MCF 10A (cell line): Measurements from ENCODE around the gene CHST15. TPM values are rescaled to one million over a fixed set of nuclear protein-coding genes. Genes with fewer than 3 reads are reported as not detected.

Experiments
- BruUV-seq: library from RNA; stranded (reverse); fragments of 400-500 nt; replicated peaks from 2 replicates; lab custom pipeline; 2021; lab: Mats Ljungman, UMichigan
- CTCF ChIA-PET: fragments of 300-600 bp; sonication (Branson Sonifier 250); formaldehyde crosslinking; extraction: SDS; loops from one replicate; lab custom pipeline; 2021; ENCODE audit warnings: antibody characterized with exemption, inconsistent platforms; lab: Yijun Ruan, JAX
- POLR2A ChIA-PET: fragments of 300-600, 350-650 bp; sonication (Branson Sonifier 250); formaldehyde crosslinking; extraction: SDS; loops from one replicate; lab custom pipeline; 2020; ENCODE audit warnings: antibody characterized with exemption, inconsistent platforms; lab: Yijun Ruan, JAX
- DNase-seq: peaks from one replicate; pipeline ENCODE4 v3.0.0-alpha.2; 2018; ENCODE audit not compliant: unreplicated experiment
- H3K27ac Mint-ChIP-seq: one replicate; pipeline ENCODE4 v1.8.0; 2022; ENCODE audit warnings: mild to moderate bottlenecking, low read depth, mixed read lengths; ENCODE audit not compliant: unreplicated experiment
- H3K27me3 Mint-ChIP-seq: one replicate; pipeline ENCODE4 v1.8.0; 2022; ENCODE audit warnings: mixed read lengths; ENCODE audit not compliant: insufficient read depth, unreplicated experiment
- H3K36me3 Mint-ChIP-seq: one replicate; pipeline ENCODE4 v1.8.0; 2022; ENCODE audit warnings: mild to moderate bottlenecking, moderate library complexity, mixed read lengths; ENCODE audit not compliant: insufficient read depth, unreplicated experiment
- H3K4me1 Mint-ChIP-seq: one replicate; pipeline ENCODE4 v1.8.0; 2022; ENCODE audit warnings: mixed read lengths; ENCODE audit not compliant: insufficient read depth, unreplicated experiment
- H3K4me3 Mint-ChIP-seq: one replicate; pipeline ENCODE4 v1.8.0; 2022; ENCODE audit warnings: mild to moderate bottlenecking, moderate library complexity, mixed read lengths; ENCODE audit not compliant: unreplicated experiment
- H3K9me3 Mint-ChIP-seq: one replicate; pipeline ENCODE4 v1.8.0; 2022; ENCODE audit warnings: mixed read lengths; ENCODE audit not compliant: unreplicated experiment
- intact Hi-C: fragments of 100-400 bp; cut with micrococcal nuclease; formaldehyde crosslinking; loops from 2 replicates; pipeline ENCODE4 v1.14.1; 2022
- total RNA-seq: library from RNA; stranded (reverse); gene quantifications from 2 replicates; pipeline ENCODE4 v1.2.3, GENCODE V29; 2022
- TF ChIP-seq, protein P1 (sequence below): fragments of 200-600 bp; IDR thresholded peaks from one replicate; pipeline ENCODE4 v1.8.0; 2022; ENCODE audit warnings: antibody characterized with exemption, mild to moderate bottlenecking; ENCODE audit not compliant: unreplicated experiment

The CHST15 gene
- total RNA-seq, 1 experiment from 2014 or later = 32.8 TPM

DNA sequence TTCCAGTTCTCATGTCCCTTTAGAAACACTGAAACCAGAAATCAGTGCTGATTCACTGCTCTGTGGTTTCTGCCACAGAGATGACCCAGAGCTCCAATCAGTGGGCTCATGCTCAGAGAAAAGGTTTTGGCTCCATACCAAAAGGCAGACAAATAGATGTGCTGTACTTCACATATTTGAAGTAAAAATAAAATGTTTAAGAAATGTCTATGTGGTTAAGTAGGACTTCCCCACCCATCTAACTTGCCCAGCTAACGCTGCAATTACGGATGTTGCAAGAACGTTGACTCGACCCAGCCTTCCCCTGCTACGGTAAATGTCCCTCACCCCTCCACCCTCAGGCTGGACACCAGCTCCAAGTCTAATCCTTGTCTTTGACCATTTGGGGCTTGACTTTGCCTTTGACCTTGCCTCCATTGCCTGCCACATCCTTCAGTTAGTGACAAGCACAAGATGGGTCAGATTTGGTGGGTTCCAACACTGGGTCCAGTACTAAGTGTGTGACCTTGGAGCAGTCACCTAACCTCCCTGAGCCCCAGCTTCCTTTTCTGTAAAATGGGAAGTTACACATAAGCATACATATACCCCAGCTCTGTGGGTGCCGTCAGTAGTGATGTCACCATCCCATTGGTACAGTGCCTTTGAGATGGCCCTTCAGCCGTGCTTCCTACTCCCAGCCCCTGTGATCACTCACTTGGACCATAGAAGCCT, 95.8 kb downstream of the CHST15 start:
- ChIA-PET POLR2A (interaction anchor here (0.6 to 4.7 kb wide), 13 partner anchors 46 to 1878 kb away, joined by 3 to 52 read pairs (median 8); partner anchors contain the start of gene CHST15), CTCF (interaction anchor here (0.7 to 8.2 kb wide), 8 partner anchors 81 to 410 kb away, joined by 3 to 306 read pairs (median 16); partner anchors contain the start of gene CHST15)
- H3K27me3 Mint-ChIP-seq = peaks cover 14% of the 10 kb centered on the region
- intact Hi-C loops = loop anchor here (1.0 to 10.0 kb wide), 3 partner anchors 96 to 537 kb away; partner anchors contain the start of gene CHST15
- BruUV-seq = no TSS peak
- H3K36me3 Mint-ChIP-seq = peaks cover 19% of the 10 kb centered on the region
- peak overlapping the region; percentile 50 for H3K4me3 Mint-ChIP-seq
- peak overlapping the region; percentile 75 for H3K27ac Mint-ChIP-seq
- DNase-seq = peak; percentile 95
- TF ChIP-seq, protein P1, sequence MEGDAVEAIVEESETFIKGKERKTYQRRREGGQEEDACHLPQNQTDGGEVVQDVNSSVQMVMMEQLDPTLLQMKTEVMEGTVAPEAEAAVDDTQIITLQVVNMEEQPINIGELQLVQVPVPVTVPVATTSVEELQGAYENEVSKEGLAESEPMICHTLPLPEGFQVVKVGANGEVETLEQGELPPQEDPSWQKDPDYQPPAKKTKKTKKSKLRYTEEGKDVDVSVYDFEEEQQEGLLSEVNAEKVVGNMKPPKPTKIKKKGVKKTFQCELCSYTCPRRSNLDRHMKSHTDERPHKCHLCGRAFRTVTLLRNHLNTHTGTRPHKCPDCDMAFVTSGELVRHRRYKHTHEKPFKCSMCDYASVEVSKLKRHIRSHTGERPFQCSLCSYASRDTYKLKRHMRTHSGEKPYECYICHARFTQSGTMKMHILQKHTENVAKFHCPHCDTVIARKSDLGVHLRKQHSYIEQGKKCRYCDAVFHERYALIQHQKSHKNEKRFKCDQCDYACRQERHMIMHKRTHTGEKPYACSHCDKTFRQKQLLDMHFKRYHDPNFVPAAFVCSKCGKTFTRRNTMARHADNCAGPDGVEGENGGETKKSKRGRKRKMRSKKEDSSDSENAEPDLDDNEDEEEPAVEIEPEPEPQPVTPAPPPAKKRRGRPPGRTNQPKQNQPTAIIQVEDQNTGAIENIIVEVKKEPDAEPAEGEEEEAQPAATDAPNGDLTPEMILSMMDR = no peak
- H3K9me3 Mint-ChIP-seq = no peaks in the 10 kb centered on the region
- H3K4me1 Mint-ChIP-seq = peaks cover 65% of the 10 kb centered on the region

DNA sequence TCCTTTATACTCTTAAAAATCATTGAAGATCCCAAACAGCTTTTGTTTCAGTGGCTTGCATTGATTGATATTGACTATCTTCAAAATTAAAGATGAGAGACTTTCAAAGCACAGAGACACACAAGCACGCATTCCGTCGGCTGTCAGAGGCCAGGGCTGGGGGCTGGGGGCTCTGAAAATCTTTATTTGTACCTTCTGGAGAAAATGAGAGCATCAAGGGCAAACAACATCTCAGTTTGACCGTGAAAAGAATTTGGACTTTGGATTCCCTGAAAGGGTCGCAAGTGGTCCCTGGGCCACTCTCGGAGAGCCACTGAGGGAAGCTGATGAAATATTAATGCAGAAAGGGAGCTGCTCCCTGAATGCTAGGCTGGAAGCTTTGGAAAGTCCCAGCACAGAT, 96.4 kb downstream of the CHST15 start:
- ChIA-PET POLR2A (interaction anchor here (0.6 to 4.7 kb wide), 13 partner anchors 46 to 1878 kb away, joined by 3 to 52 read pairs (median 8); partner anchors contain the start of gene CHST15), CTCF (interaction anchor here (0.6 to 8.2 kb wide), 16 partner anchors 36 to 529 kb away, joined by 3 to 306 read pairs (median 4); partner anchors contain the start of gene CHST15)
- Mint-ChIP-seq H3K9me3 (no peaks in the 10 kb centered on the region), H3K36me3 (peaks cover 19% of the 10 kb centered on the region), H3K27me3 (peaks cover 14% of the 10 kb centered on the region), H3K4me1 (peaks cover 65% of the 10 kb centered on the region), H3K4me3 (peak overlapping the region; percentile 50), H3K27ac (peak overlapping the region; percentile 75)
- TF ChIP-seq, protein P1 = no peak
- no peak for DNase-seq
- no TSS peak for BruUV-seq
- intact Hi-C loops = loop anchor here (1.0 to 10.0 kb wide), 3 partner anchors 96 to 538 kb away; partner anchors contain the start of gene CHST15

DNA sequence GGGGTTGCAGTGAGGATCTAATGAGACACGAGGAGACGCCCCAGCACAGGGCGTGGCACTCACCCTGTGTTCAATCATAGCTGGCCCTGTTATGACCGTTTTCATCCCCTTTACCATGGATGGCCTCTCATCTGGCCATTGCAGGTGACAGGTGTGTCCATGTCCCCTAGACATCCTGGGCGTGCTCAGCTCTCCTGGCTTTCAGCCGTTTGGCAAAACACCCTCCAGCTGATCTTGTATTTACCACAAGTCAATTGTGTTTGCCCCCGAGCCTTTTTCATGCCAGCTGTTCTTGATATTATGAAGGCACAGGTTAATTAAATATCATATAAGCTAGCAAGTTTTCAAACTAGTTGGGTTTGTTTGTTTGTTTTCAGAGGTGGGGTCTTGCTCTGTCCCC, 97.1 kb downstream of the CHST15 start:
- TF ChIP-seq, protein P1 = no peak
- H3K4me3 Mint-ChIP-seq = peak overlapping the region; percentile 75
- no peak for DNase-seq
- peaks cover 19% of the 10 kb centered on the region for H3K36me3 Mint-ChIP-seq
- H3K27me3 Mint-ChIP-seq = peaks cover 14% of the 10 kb centered on the region
- intact Hi-C loops = loop anchor here (5.0 to 10.0 kb wide), 2 partner anchors 111 to 538 kb away; no protein-coding TSS in a partner anchor
- no peaks in the 10 kb centered on the region for H3K9me3 Mint-ChIP-seq
- no TSS peak for BruUV-seq
- peak overlapping the region; percentile 60 for H3K27ac Mint-ChIP-seq
- H3K4me1 Mint-ChIP-seq = peaks cover 58% of the 10 kb centered on the region
- ChIA-PET POLR2A (interaction anchor here (0.9 to 4.7 kb wide), 13 partner anchors 25 to 842 kb away, joined by 3 to 52 read pairs (median 8); partner anchors contain the start of genes BUB3 and CHST15), CTCF (interaction anchor here (0.6 to 8.2 kb wide), 37 partner anchors 8 to 529 kb away, joined by 3 to 306 read pairs (median 4); partner anchors contain the start of gene CHST15)
